OCI-LY1 (cell line): ENCODE data around the gene REPS2.
A peak's percentile ranks its signal among the peaks of the same experiment; 100 is the strongest.

ENCODE experiments used
- H2AFZ ChIP-seq: fragments of 200-600 bp; sonication (generic), shearing (Covaris generic); 2 replicates; pipeline ENCODE4 v1.6.0; 2014; ENCODE audit warnings: antibody characterized with exemption, mild to moderate bottlenecking, low read length
- H3F3A ChIP-seq: fragments of 200-600 bp; sonication (generic), shearing (Covaris generic); 2 replicates; pipeline ENCODE4 v1.6.0; 2014; ENCODE audit warnings: mild to moderate bottlenecking, antibody characterized with exemption, low read length, moderate library complexity; ENCODE audit not compliant: insufficient read depth
- H3K27ac ChIP-seq: fragments of 200-600 bp; sonication (generic); 2 replicates; pipeline ENCODE4 v1.5.1; 2014; ENCODE audit warnings: low read length, mixed run types, mild to moderate bottlenecking, low read depth; ENCODE audit not compliant: poor library complexity, severe bottlenecking
- H3K27me3 ChIP-seq: fragments of 200-600 bp; sonication (generic); 2 replicates; pipeline ENCODE4 v1.6.0; 2014; ENCODE audit warnings: antibody characterized with exemption, mild to moderate bottlenecking, low read length, moderate library complexity; ENCODE audit not compliant: insufficient read depth
- H3K36me3 ChIP-seq: fragments of 200-600 bp; sonication (generic); 2 replicates; pipeline ENCODE4 v1.6.1; 2014; ENCODE audit warnings: mild to moderate bottlenecking, antibody characterized with exemption, low read length, moderate library complexity, mixed read lengths; ENCODE audit not compliant: insufficient read depth
- H3K4me1 ChIP-seq: fragments of 200-600 bp; sonication (generic); 2 replicates; pipeline ENCODE4 v1.5.1; 2014; ENCODE audit warnings: mild to moderate bottlenecking, low read length, moderate library complexity; ENCODE audit not compliant: insufficient read depth, severe bottlenecking
- H3K4me2 ChIP-seq: fragments of 200-600 bp; sonication (generic), shearing (Covaris generic); 2 replicates; pipeline ENCODE4 v1.6.1; 2014; ENCODE audit warnings: low read length
- H3K4me3 ChIP-seq: fragments of 200-600 bp; sonication (generic); 2 replicates; pipeline ENCODE4 v1.5.1; 2014; ENCODE audit warnings: low read length, low read depth, mild to moderate bottlenecking, mixed read lengths; ENCODE audit not compliant: poor library complexity, severe bottlenecking
- H3K79me2 ChIP-seq: fragments of 200-600 bp; shearing (Covaris generic); 2 replicates; pipeline ENCODE4 v1.6.1; 2016; ENCODE audit warnings: mixed run types, low read length, mixed read lengths; ENCODE audit not compliant: insufficient read depth
- H3K9ac ChIP-seq: fragments of 200-600 bp; sonication (generic), shearing (Covaris generic); 2 replicates; pipeline ENCODE4 v1.6.1; 2014; ENCODE audit warnings: mild to moderate bottlenecking, low read length, mixed read lengths
- H3K9me2 ChIP-seq: fragments of 200-600 bp; sonication (generic), shearing (Covaris generic); 2 replicates; pipeline ENCODE4 v1.6.1; 2014; ENCODE audit warnings: low read depth, mild to moderate bottlenecking, low read length, mixed read lengths
- H3K9me3 ChIP-seq: fragments of 200-600 bp; shearing (Covaris generic); 2 replicates; pipeline ENCODE4 v1.6.1; 2014; ENCODE audit warnings: low read length, mixed read lengths
- H4K20me1 ChIP-seq: fragments of 200-600 bp; sonication (generic), shearing (Covaris generic); 2 replicates; pipeline ENCODE4 v1.6.0; 2016; ENCODE audit warnings: mild to moderate bottlenecking, low read length; ENCODE audit not compliant: insufficient read depth
- EZH2 ChIP-seq: fragments of 200-600 bp; sonication (generic), shearing (Covaris generic); IDR thresholded peaks from 2 replicates; pipeline ENCODE4 v1.8.0; 2017; ENCODE audit warnings: borderline replicate concordance, mixed run types, mild to moderate bottlenecking, antibody characterized with exemption, low read length, moderate library complexity, mixed read lengths
- TF ChIP-seq, protein P1 (sequence below): fragments of 200-600 bp; sonication (generic), shearing (Covaris generic); IDR thresholded peaks from 2 replicates; pipeline ENCODE4 v1.5.1; 2017; ENCODE audit warnings: mild to moderate bottlenecking, antibody characterized with exemption, low read length, moderate library complexity, mixed read lengths

REPS2 gene

GRCh38 chrX:16946361-16946964, at the start of gene REPS2:
REPS2 (plus strand) TSS chrX:16946658; CDS start chrX:16946862, 204 bp downstream.
- H3K4me1 ChIP-seq = peaks cover 10% of the 10 kb centered on the region
- H4K20me1 ChIP-seq = no peaks in the 10 kb centered on the region
- peak within 1 kb of the TSS; percentile 36; the same call in 1 of the 2 replicates for H3K9ac ChIP-seq
- no peak within 1 kb of the TSS for H3K27ac ChIP-seq
- H3K36me3 ChIP-seq = no peaks in the 10 kb centered on the region
- H2AFZ ChIP-seq = no peak within 1 kb of the TSS
- no peaks in the 10 kb centered on the region for H3F3A ChIP-seq
- H3K9me3 ChIP-seq = no peaks in the 10 kb centered on the region
- no peaks in the 10 kb centered on the region for H3K79me2 ChIP-seq
- peak within 1 kb of the TSS; percentile 83 for H3K4me2 ChIP-seq
- H3K27me3 ChIP-seq = no peaks in the 10 kb centered on the region
- peak within 1 kb of the TSS; percentile 58 for H3K4me3 ChIP-seq
- TF ChIP-seq, protein P1, sequence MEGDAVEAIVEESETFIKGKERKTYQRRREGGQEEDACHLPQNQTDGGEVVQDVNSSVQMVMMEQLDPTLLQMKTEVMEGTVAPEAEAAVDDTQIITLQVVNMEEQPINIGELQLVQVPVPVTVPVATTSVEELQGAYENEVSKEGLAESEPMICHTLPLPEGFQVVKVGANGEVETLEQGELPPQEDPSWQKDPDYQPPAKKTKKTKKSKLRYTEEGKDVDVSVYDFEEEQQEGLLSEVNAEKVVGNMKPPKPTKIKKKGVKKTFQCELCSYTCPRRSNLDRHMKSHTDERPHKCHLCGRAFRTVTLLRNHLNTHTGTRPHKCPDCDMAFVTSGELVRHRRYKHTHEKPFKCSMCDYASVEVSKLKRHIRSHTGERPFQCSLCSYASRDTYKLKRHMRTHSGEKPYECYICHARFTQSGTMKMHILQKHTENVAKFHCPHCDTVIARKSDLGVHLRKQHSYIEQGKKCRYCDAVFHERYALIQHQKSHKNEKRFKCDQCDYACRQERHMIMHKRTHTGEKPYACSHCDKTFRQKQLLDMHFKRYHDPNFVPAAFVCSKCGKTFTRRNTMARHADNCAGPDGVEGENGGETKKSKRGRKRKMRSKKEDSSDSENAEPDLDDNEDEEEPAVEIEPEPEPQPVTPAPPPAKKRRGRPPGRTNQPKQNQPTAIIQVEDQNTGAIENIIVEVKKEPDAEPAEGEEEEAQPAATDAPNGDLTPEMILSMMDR = no peak
- TF ChIP-seq EZH2 = no peak
- H3K9me2 ChIP-seq = no peaks in the 10 kb centered on the region

DNA sequence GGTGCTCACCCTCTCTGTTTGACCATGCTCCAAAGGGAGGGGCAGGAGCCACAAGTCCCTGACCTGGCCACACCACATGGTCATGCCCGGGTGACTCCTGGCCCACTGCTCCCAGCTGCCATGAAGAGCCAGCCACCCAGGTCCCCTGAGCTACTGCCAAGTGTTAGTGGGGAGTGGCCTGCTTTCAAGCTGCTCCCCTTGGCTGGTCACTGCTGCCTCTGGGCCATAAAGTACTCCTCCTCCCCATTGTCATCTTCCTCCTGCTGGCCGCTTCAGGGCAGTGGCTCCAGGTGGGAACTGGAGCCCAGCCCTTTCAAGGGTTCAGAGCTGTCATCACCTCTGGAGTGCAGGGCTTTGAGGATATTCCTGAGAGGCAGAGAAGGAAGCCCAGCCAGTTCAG, 49.0 kb upstream of the REPS2 start:
- Histone ChIP-seq H3K4me2 (no peak overlapping the region), H2AFZ (no peak overlapping the region), H3K9me3 (no peaks in the 10 kb centered on the region), H3K36me3 (no peaks in the 10 kb centered on the region), H4K20me1 (no peaks in the 10 kb centered on the region), H3F3A (no peaks in the 10 kb centered on the region), H3K9ac (no peak overlapping the region), H3K79me2 (no peaks in the 10 kb centered on the region), H3K4me3 (no peak overlapping the region), H3K27me3 (no peaks in the 10 kb centered on the region), H3K27ac (no peak overlapping the region), H3K9me2 (no peaks in the 10 kb centered on the region), H3K4me1 (peaks cover 3% of the 10 kb centered on the region)
- TF ChIP-seq EZH2 = no peak
- TF ChIP-seq, protein P1 = no peak

- no peaks in the 10 kb centered on the region for H3K27me3 ChIP-seq
- TF ChIP-seq EZH2 = no peak
- TF ChIP-seq, protein P1 = no peak
- H3K4me2 ChIP-seq = no peak overlapping the region
- no peak overlapping the region for H3K4me3 ChIP-seq
- H3F3A ChIP-seq = no peaks in the 10 kb centered on the region
- H3K9me2 ChIP-seq = no peaks in the 10 kb centered on the region
- H3K4me1 ChIP-seq = no peaks in the 10 kb centered on the region
- no peak overlapping the region for H3K9ac ChIP-seq
- no peak overlapping the region for H2AFZ ChIP-seq
- no peaks in the 10 kb centered on the region for H3K9me3 ChIP-seq
- no peaks in the 10 kb centered on the region for H4K20me1 ChIP-seq
- H3K79me2 ChIP-seq = no peaks in the 10 kb centered on the region
- H3K36me3 ChIP-seq = no peaks in the 10 kb centered on the region
- H3K27ac ChIP-seq = no peak overlapping the region
Measured at GRCh38 chrX:16903274-16904022, 43.0 kb upstream of the REPS2 start.
